Activated naive CD8-positive, alpha-beta T cell treated with anti-CD3 and anti-CD28 coated beads, Interleukin-2, amount 50 U/mL, for 24 hours (primary cell): ENCODE results near the gene ZNF521.

Source experiments
- ATAC-seq: fragments of 150-1000 bp; cut with Tn5 transposase; one replicate; pipeline ENCODE4 v1.10.0; 2021
- DNase-seq: peaks from one replicate; pipeline ENCODE4 v3.0.0; 2021
- H3K27ac Mint-ChIP-seq: one replicate; pipeline ENCODE4 v1.8.0; 2021; ENCODE audit warnings: mild to moderate bottlenecking, mixed read lengths
- H3K27me3 Mint-ChIP-seq: one replicate; pipeline ENCODE4 v1.8.0; 2021; ENCODE audit warnings: mixed read lengths
- H3K36me3 Mint-ChIP-seq: one replicate; pipeline ENCODE4 v1.8.0; 2021; ENCODE audit warnings: low read depth, mixed read lengths
- H3K4me1 Mint-ChIP-seq: one replicate; pipeline ENCODE4 v1.8.0; 2021; ENCODE audit warnings: mixed read lengths
- H3K4me3 Mint-ChIP-seq: one replicate; pipeline ENCODE4 v1.8.0; 2021; ENCODE audit warnings: mild to moderate bottlenecking, moderate library complexity, mixed read lengths
- H3K9me3 Mint-ChIP-seq: one replicate; pipeline ENCODE4 v1.8.0; 2021; ENCODE audit warnings: mixed read lengths

The ZNF521 gene

GRCh38 chr18:25289001-25289631 lies 62.9 kb downstream of the ZNF521 start:
- Mint-ChIP-seq H3K27me3 (no peaks in the 10 kb centered on the region), H3K4me1 (no peaks in the 10 kb centered on the region), H3K9me3 (no peaks in the 10 kb centered on the region), H3K4me3 (no peak overlapping the region), H3K27ac (no peak overlapping the region), H3K36me3 (no peaks in the 10 kb centered on the region)
- ATAC-seq (no peak), DNase-seq (no peak)

DNA sequence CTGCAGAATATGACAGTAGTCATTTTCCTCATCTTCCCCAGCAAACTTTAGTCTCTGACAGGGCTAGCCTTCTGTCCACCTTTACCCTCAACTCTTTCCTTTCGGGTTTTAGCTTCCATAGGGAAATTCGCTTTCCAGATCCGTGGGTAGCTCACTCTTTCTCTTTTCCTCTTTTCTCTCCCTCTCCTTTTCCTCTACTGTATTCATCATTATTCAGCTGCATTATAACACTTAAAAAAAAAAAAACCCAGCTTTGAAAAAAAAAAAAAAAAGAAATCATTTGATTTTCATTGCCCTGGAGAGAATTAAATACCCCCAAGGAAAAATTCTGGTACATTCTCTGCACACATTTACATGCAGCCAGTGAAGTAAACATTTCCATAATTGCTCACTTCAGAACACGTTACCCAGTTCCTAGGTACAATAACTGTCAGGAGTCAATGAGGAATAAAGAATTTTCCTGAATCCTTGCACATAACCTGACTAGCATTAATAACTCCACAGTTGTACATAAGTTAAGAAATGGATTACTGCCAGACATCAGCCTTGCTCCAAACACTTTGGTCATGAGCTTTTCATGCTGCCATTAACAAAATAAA lies 63.5 kb downstream of the ZNF521 start:
- Mint-ChIP-seq H3K9me3 (no peaks in the 10 kb centered on the region), H3K27ac (no peak overlapping the region), H3K36me3 (no peaks in the 10 kb centered on the region), H3K4me3 (no peak overlapping the region), H3K4me1 (no peaks in the 10 kb centered on the region), H3K27me3 (no peaks in the 10 kb centered on the region)
- ATAC-seq (no peak), DNase-seq (no peak)

DNA sequence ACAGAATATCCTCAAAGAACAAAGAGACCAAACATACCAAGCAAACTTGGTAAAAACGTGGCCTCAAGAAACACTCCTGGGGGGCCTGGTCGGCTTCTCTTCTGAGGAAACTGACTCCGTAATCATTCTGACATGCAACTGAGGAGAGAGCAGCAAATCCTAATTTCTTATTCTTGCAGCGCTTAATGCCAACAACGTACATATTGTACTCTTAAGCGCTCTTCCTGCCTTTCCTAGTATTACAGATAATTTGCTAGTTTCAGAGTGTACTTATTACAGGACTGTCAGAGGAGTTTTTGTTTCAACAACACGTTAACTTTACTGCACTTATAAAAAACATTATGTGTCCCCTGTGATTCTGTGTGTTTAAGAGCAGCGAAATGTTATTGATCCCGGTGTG lies 64.9 kb downstream of the ZNF521 start:
- Mint-ChIP-seq H3K4me1 (no peaks in the 10 kb centered on the region), H3K36me3 (no peaks in the 10 kb centered on the region), H3K4me3 (no peak overlapping the region), H3K27me3 (peaks cover 4% of the 10 kb centered on the region), H3K27ac (no peak overlapping the region), H3K9me3 (no peaks in the 10 kb centered on the region)
- DNase-seq: no peak
- no peak for ATAC-seq

DNA sequence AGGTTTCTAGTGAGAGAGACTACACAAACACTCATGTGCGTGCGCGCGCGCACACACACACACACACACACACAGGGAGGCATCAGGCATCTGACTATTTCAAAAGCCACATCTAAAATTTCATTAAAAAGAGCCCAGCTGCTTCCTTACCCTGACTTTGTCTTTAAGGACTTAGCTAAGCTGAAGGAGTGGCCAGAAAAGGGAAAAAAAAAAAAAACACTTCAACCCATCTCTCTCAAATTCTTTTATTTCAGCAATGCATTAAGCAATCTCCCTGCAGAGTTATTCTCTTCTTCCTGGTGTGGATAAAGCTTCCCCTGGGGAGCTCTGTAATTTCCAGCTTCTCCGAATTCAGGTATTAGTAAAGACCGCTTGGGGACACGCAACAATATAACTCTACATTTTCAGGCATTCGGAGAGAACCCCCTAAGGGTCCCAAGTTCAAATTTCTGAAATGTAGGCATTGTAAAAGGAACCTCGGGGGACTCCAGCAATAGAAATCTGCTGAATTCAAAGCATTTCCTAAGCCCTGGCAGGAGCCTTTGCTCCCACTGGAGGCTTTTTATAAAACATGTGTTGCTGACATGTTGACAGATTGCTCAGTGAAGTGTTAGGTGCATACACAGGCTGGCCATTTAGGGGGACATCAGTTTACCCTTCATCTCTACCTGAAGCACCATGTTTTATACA lies 67.0 kb downstream of the ZNF521 start:
- Mint-ChIP-seq H3K4me1 (no peaks in the 10 kb centered on the region), H3K4me3 (no peak overlapping the region), H3K9me3 (no peaks in the 10 kb centered on the region), H3K36me3 (no peaks in the 10 kb centered on the region), H3K27ac (no peak overlapping the region), H3K27me3 (peaks cover 9% of the 10 kb centered on the region)
- ATAC-seq (no peak), DNase-seq (no peak)

- DNase-seq (no peak), ATAC-seq (no peak)
- H3K27ac Mint-ChIP-seq: no peak overlapping the region
- no peaks in the 10 kb centered on the region for H3K9me3 Mint-ChIP-seq
- H3K4me1 Mint-ChIP-seq: no peaks in the 10 kb centered on the region
- no peaks in the 10 kb centered on the region for H3K36me3 Mint-ChIP-seq
- H3K27me3 Mint-ChIP-seq: peaks cover 9% of the 10 kb centered on the region
- H3K4me3 Mint-ChIP-seq: no peak overlapping the region
Measured at GRCh38 chr18:25284281-25284680, 67.7 kb downstream of the ZNF521 start.

DNA sequence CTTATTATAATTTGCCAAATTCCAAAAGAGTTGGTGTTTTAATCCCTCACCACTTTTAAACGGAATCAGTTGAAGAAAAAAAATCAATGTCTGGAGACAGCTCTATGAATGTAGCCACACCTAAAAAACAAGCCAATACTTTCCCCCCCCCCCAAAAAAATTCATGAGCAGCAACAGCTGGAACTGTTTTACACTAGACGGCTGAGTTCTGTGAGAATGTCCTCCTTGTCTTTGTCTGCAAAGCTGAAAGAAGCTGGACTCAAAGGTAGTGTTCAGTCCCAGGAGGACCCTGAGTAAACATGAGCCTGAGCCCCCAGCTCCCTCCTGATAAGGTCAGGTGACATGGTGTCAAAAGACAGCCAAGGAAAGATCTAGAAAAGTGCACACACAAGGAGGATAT lies 68.2 kb downstream of the ZNF521 start:
- peaks cover 9% of the 10 kb centered on the region for H3K27me3 Mint-ChIP-seq

DNA sequence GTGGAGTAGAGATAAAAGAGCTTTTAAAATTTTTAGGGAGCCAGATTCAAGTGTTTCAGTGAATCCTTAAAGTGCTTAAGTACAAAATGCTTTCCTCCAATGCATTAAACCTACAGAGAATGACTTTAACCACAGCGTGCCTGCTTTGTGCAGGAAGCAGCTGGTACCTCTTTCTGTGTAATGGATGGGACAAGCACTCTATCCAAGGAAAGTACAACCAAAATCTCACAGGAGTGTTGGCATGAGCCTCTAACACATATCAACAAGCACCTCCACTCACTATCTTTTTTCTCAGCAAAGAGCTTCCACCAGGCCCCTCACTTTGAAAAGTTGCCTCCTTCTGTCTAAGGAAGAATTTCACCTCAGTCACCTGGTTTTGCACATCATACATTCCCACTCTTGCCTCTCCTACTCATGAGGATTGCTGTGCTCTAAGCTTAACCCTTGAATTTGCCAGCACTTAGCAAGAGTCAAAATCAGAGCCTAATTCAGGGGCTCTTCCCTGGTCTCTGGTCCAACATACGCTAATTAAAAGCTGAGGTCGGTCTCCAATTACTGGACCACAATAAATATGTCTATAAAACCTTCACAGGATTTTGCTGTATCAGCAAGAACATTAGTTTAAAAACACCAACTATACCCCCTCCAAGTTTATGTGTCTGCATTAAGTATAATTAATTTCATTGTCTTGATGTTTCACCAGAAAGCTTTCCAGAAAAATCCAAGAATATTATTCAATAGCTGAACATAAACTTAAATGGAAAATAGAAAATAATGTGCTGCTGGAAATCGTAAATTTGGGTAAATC lies 68.9 kb downstream of the ZNF521 start:
- no peaks in the 10 kb centered on the region for H3K4me1 Mint-ChIP-seq
- DNase-seq (no peak), ATAC-seq (no peak)
- no peak overlapping the region for H3K4me3 Mint-ChIP-seq
- no peak overlapping the region for H3K27ac Mint-ChIP-seq
- peaks cover 9% of the 10 kb centered on the region for H3K27me3 Mint-ChIP-seq
- no peaks in the 10 kb centered on the region for H3K36me3 Mint-ChIP-seq
- no peaks in the 10 kb centered on the region for H3K9me3 Mint-ChIP-seq

More for the DNA sequence above, 68.2 kb downstream of the ZNF521 start:
- Mint-ChIP-seq H3K4me1 (no peaks in the 10 kb centered on the region), H3K9me3 (no peaks in the 10 kb centered on the region), H3K4me3 (no peak overlapping the region), H3K27ac (no peak overlapping the region), H3K36me3 (no peaks in the 10 kb centered on the region)
- ATAC-seq (no peak), DNase-seq (no peak)

GRCh38 chr18:25282282-25282681 lies 69.7 kb downstream of the ZNF521 start:
- H3K4me3 Mint-ChIP-seq: no peak overlapping the region
- peaks cover 9% of the 10 kb centered on the region for H3K27me3 Mint-ChIP-seq
- DNase-seq (no peak), ATAC-seq (no peak)
- no peaks in the 10 kb centered on the region for H3K4me1 Mint-ChIP-seq
- no peaks in the 10 kb centered on the region for H3K36me3 Mint-ChIP-seq
- no peaks in the 10 kb centered on the region for H3K9me3 Mint-ChIP-seq
- H3K27ac Mint-ChIP-seq: no peak overlapping the region

- Mint-ChIP-seq H3K4me1 (no peaks in the 10 kb centered on the region), H3K4me3 (no peak overlapping the region), H3K36me3 (no peaks in the 10 kb centered on the region), H3K27me3 (peaks cover 9% of the 10 kb centered on the region), H3K9me3 (no peaks in the 10 kb centered on the region), H3K27ac (no peak overlapping the region)
- ATAC-seq: no peak
- DNase-seq: no peak
Measured at GRCh38 chr18:25281556-25281955, 70.4 kb downstream of the ZNF521 start.

DNA sequence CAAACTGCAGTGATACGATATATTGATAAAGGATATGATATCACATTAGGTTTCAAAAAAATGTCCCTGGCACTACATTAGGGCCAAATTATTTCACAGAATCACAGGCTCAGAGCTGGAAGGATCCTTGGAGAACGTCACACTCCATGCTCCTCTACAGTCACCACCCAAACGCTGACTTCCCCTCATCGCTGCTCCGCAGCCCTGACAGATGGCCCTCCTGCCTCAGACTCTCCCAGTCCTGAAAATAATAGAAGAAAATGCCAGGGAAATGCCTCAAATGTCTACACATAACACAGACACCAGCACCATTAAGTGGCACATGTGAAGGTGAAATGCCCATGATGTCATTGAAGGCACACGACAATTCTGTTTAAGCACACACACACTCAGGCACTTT lies 72.0 kb downstream of the ZNF521 start:
- Mint-ChIP-seq H3K27me3 (peaks cover 9% of the 10 kb centered on the region), H3K9me3 (no peaks in the 10 kb centered on the region), H3K27ac (no peak overlapping the region), H3K4me3 (no peak overlapping the region), H3K36me3 (no peaks in the 10 kb centered on the region), H3K4me1 (no peaks in the 10 kb centered on the region)
- no peak for ATAC-seq
- no peak for DNase-seq

DNA sequence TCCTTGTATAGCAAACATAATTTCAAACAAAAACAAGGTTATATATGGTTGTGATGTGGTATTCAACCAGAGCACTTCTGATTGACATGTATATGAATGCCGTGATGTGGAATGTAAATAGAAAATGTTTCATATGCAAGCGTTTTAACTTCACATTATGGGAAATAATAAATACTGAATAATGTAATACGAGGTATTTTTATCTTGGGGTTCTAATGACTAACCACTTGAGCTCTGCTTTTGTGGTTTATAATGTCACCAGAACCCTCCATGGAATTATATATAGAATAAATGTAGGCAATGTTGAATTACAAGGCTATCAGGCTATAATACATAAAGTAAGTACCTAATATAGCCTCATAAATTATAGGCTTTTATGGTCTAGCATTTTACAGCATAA lies 72.4 kb downstream of the ZNF521 start:
- no peak overlapping the region for H3K4me3 Mint-ChIP-seq
- H3K27ac Mint-ChIP-seq: no peak overlapping the region
- H3K36me3 Mint-ChIP-seq: no peaks in the 10 kb centered on the region

GRCh38 chr18:25279133-25279532 lies 72.8 kb downstream of the ZNF521 start:
- Mint-ChIP-seq H3K27ac (no peak overlapping the region), H3K9me3 (no peaks in the 10 kb centered on the region), H3K36me3 (no peaks in the 10 kb centered on the region), H3K27me3 (peaks cover 9% of the 10 kb centered on the region), H3K4me1 (no peaks in the 10 kb centered on the region), H3K4me3 (no peak overlapping the region)
- DNase-seq (no peak), ATAC-seq (no peak)

More for the DNA sequence above, 72.4 kb downstream of the ZNF521 start:
- Mint-ChIP-seq H3K4me1 (no peaks in the 10 kb centered on the region), H3K9me3 (no peaks in the 10 kb centered on the region), H3K27me3 (peaks cover 9% of the 10 kb centered on the region)
- ATAC-seq (no peak), DNase-seq (no peak)

DNA sequence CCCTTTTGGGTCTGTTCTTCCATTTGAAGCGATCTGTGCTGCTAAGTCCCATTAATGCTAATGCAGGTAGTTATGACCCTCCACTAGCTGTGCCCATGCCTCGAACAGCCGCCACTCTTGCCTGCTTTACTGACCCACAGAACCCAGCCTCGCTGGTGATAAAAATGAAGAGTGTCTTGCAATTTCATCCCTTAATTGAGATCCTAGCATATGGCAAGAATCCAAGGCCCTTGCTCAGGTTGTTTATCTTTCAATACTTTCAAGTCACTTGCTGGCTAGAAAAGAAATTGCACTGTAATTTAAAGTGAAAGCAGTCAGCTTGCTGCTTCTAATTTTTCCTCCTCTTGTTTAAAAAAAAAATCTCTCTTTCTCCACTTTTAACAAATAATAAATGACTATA lies 73.6 kb downstream of the ZNF521 start:
- DNase-seq: no peak
- Mint-ChIP-seq H3K4me1 (no peaks in the 10 kb centered on the region), H3K27ac (no peak overlapping the region), H3K9me3 (no peaks in the 10 kb centered on the region), H3K27me3 (peaks cover 9% of the 10 kb centered on the region), H3K36me3 (no peaks in the 10 kb centered on the region), H3K4me3 (no peak overlapping the region)
- ATAC-seq: no peak

GRCh38 chr18:25275412-25276001 lies 76.5 kb downstream of the ZNF521 start:
- ATAC-seq: no peak
- H3K36me3 Mint-ChIP-seq: no peaks in the 10 kb centered on the region
- no peak overlapping the region for H3K4me3 Mint-ChIP-seq
- H3K27me3 Mint-ChIP-seq: peaks cover 4% of the 10 kb centered on the region
- no peaks in the 10 kb centered on the region for H3K4me1 Mint-ChIP-seq
- H3K27ac Mint-ChIP-seq: no peak overlapping the region
- DNase-seq: no peak
- peaks cover 6% of the 10 kb centered on the region for H3K9me3 Mint-ChIP-seq
